Fibroblast of the aortic adventitia (primary cell): ENCODE measurements around the gene TSHZ2. TPM values are rescaled to one million over a fixed set of nuclear protein-coding genes. Genes with fewer than 3 reads are reported as not detected.
"Not testable (repeated sequence)": the region's sequence is repeated elsewhere in the genome, so short reads cannot be mapped to it uniquely, and the experiment has no call there.

Source experiments
- DNase-seq: peaks from one replicate; pipeline ENCODE4 v3.0.0-alpha.2; 2010; ENCODE audit warnings: low read depth
- H3K4me3 ChIP-seq: 2 replicates; pipeline ENCODE4 v1.5.1; 2011; ENCODE audit warnings: low read depth, mild to moderate bottlenecking, control low read depth, low read length, moderate library complexity
- total RNA-seq: library from RNA; depleted of rRNA; stranded (reverse); fragments of >200 nt; gene quantifications from 2 replicates; pipeline ENCODE4 v1.2.3, GENCODE V29; 2012; ENCODE audit warnings: low replicate concordance
- TF ChIP-seq, protein P1 (sequence below): IDR thresholded peaks from 2 replicates; pipeline ENCODE4 v1.5.1; 2011; ENCODE audit warnings: mild to moderate bottlenecking, low read length, control low read depth, inconsistent platforms; ENCODE audit not compliant: insufficient read depth

Gene TSHZ2
- total RNA-seq, 1 donor: 6.9 TPM

DNA sequence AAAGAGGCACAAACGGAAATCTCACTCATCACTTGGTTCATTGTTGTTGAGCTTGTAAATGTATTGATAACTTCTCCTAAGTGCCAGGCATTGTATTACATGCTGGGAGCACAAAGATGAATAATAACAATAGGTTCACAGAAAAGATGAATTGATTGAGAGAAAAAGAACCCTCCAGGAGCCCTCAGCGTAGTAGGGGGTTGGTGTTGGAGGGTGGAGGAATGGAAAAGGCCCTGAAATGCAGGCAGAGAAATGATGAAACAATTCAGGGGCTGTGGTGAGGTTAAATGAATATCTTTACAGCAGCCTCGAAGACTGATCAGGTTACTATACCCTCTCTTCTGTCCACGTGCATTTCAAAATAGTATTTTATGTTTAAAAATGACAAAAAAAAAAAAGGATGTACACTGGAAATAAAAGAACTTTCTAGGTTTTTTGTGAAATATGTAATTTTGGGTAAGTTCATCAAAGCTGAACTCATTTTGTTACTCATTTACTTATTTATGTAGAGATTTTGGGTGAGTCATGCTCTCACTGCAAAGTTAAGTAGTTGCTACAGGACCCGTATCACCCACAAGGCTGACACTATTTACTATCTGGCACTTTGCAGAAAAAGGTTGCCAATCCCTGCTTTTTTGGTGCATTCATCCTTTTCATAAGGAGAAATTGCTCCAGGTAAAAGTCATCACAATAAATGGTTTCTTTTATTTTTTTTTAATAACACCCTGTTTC lies 344.2 kb downstream of the TSHZ2 start:
- H3K4me3 ChIP-seq: no peak overlapping the region
- DNase-seq: no peak
- TF ChIP-seq, protein P1, sequence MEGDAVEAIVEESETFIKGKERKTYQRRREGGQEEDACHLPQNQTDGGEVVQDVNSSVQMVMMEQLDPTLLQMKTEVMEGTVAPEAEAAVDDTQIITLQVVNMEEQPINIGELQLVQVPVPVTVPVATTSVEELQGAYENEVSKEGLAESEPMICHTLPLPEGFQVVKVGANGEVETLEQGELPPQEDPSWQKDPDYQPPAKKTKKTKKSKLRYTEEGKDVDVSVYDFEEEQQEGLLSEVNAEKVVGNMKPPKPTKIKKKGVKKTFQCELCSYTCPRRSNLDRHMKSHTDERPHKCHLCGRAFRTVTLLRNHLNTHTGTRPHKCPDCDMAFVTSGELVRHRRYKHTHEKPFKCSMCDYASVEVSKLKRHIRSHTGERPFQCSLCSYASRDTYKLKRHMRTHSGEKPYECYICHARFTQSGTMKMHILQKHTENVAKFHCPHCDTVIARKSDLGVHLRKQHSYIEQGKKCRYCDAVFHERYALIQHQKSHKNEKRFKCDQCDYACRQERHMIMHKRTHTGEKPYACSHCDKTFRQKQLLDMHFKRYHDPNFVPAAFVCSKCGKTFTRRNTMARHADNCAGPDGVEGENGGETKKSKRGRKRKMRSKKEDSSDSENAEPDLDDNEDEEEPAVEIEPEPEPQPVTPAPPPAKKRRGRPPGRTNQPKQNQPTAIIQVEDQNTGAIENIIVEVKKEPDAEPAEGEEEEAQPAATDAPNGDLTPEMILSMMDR: no peak

DNA sequence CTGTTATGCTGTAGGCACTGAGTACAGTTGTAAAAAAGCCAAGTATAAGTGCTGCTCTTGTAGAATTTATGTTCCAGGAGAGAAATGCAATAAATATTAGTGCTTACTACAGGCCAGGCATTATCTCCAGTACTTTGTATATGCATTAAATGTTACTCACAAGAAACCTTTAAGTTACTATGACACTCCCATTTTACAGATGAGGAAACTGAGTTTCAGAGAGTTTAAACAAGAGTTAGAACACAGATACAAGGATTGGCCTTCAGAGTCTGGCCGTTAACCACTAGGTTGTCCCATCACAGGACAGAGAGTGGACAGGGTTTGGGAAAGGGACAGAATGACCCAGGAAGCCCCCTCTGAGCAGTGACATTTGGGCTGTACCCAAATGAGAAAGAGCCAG lies 347.0 kb downstream of the TSHZ2 start:
- TF ChIP-seq, protein P1: no peak
- no peak overlapping the region for H3K4me3 ChIP-seq
- DNase-seq: no peak

DNA sequence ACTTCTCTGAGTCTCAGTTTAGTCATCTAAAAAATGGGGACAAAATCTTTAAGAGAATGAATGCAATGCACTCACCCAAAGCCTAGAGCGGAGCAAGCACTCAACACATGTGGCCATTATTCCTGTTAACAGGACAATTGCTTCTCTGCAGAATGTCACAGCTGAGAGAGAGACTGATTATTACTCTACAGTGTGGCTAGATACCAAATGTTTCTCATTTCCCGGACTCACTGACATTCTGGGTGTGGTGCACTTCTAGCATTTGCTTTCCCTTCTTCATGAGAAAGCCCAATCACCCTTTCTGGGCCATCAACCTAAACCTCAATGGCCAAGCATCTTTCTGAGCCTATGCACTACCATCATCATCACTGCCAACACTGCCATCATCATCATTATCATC lies 347.6 kb downstream of the TSHZ2 start:
- no peak for DNase-seq
- TF ChIP-seq, protein P1: no peak

DNA sequence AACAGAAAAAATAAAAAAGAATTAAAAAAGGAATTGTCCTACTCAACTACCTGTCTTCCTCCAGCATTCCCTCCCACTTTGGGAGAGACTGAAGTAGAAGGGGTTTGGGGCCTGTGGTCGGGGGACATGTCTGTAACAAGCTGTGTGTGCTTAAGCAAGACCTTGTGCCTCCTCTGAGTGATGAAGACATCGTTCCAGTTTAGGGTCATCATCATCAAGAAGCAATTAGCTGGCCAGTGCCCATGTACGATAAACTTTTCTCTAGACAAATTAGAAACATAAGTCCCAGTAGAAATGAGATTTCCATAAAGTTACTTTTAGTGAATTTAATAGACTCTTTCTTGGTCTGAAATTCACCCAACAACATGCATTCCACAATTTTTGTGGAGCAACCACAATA lies 348.5 kb downstream of the TSHZ2 start:
- H3K4me3 ChIP-seq: no peak overlapping the region
- DNase-seq: no peak
- TF ChIP-seq, protein P1: no peak

More for the DNA sequence above, 347.6 kb downstream of the TSHZ2 start:
- no peak overlapping the region for H3K4me3 ChIP-seq

DNA sequence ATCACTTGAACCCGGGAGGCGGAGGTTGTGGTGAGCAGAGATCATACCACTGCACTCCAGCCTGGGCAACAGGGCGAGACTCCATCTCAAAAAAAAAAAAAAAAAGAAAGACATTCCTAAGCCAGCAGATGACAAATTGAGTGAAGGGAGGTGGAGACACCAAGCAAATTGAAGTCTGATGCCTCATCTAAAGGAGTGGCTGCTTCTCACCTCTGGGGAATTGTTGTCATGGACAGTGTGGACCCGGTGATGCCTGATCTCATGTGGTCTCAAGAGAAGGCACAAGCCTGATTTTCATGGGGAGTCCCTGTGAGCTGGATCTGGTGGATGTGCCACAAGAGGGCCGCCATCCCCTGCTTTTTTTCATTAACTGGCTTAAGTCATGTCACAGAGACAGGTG lies 349.4 kb downstream of the TSHZ2 start:
- TF ChIP-seq, protein P1: no peak
- no peak overlapping the region for H3K4me3 ChIP-seq
- DNase-seq: no peak

DNA sequence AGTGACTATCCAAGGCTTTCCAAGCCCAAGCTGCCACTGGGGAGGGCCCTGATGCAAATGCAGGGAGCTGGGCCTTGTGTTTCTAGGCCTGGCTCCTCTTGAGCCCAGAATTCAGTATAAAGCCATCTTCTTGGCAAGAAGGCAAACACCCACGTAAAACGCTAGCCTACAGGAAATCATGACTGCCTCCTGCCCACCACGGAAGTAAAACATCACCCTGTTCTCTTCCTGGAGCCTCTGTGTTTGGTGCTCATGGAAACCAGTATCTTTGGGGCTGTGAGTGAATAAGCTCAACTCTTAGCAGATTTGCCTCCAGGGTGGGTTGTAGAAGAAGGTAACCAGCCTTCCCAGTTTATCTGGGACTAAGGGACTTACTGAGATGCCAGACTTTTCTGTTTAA lies 350.5 kb downstream of the TSHZ2 start:
- TF ChIP-seq, protein P1: no peak
- no peak for DNase-seq
- no peak overlapping the region for H3K4me3 ChIP-seq

DNA sequence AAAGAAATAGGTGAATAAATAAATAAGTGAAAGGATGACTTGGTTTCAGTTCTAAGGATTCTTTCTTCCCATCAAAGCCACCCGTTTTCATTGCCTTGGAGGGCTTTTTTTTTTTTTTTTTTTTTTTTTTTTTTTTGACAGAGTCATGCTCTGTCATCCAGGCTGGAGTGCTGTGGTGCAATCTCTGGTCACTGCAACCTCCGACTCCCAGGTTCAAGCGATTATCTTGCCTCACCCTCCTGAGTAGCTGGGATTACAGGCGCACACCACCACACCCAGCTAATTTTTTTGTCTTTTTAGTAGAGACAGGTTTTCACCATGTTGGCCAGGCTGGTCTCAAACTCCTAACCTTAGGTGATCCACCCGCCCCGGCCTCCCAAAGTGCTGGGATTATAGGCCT lies 351.3 kb downstream of the TSHZ2 start:
- DNase-seq, H3K4me3 ChIP-seq: not testable (repeated sequence)
